Caco-2 (cell line): Measurements from ENCODE around the gene SLC25A10. TPM values are rescaled to one million over a fixed set of nuclear protein-coding genes. Genes with fewer than 3 reads are reported as not detected.

Experiments used
- BruUV-seq: library from RNA; stranded (reverse); fragments of 400-500 nt; replicated peaks from 2 replicates; lab custom pipeline; 2021; lab: Mats Ljungman, UMichigan
- CTCF ChIA-PET: fragments of 300-600 bp; sonication (Branson Sonifier 250); formaldehyde crosslinking; loops from one replicate; lab custom pipeline; 2022; ENCODE audit warnings: antibody characterized with exemption; lab: Charles Lee
- POLR2A ChIA-PET: fragments of 300-600 bp; sonication (Branson Sonifier 250); formaldehyde crosslinking; loops from one replicate; lab custom pipeline; 2022; ENCODE audit warnings: antibody characterized with exemption; lab: Charles Lee
- DNase-seq, 2 experiments: peaks; one replicate each; pipeline versions ENCODE4 v3.0.0 to v3.0.0-alpha.2; 2020 to 2022
- H3K27me3 ChIP-seq: replicated peaks from 2 replicates; pipeline ENCODE4 v1.6.0; 2011; ENCODE audit warnings: low read length; ENCODE audit not compliant: control insufficient read depth, insufficient read depth
- H3K36me3 ChIP-seq: 2 replicates; pipeline ENCODE4 v1.5.1; 2011; ENCODE audit warnings: low read length; ENCODE audit not compliant: control insufficient read depth, insufficient read depth
- H3K4me1 ChIP-seq: fragments of 250-450 bp; sonication (Bioruptor Pico); 2 replicates; pipeline ENCODE4 v1.5.1; 2020; ENCODE audit warnings: mild to moderate bottlenecking
- H3K4me3 ChIP-seq: 2 replicates; pipeline ENCODE4 v1.5.1; 2011; ENCODE audit warnings: low read depth, mild to moderate bottlenecking, control low read depth, low read length
- H3K9me3 ChIP-seq: fragments of 250-450 bp; sonication (Bioruptor Pico); 2 replicates; pipeline ENCODE4 v1.5.1; 2020; ENCODE audit warnings: mild to moderate bottlenecking, moderate library complexity
- H3K27ac Mint-ChIP-seq: one replicate; pipeline ENCODE4 v1.8.0; 2022; ENCODE audit warnings: mixed read lengths; ENCODE audit not compliant: unreplicated experiment
- H3K27me3 Mint-ChIP-seq: one replicate; pipeline ENCODE4 v1.8.0; 2022; ENCODE audit warnings: mixed read lengths; ENCODE audit not compliant: insufficient read depth, unreplicated experiment
- H3K36me3 Mint-ChIP-seq: one replicate; pipeline ENCODE4 v1.8.0; 2022; ENCODE audit warnings: mild to moderate bottlenecking, mixed read lengths; ENCODE audit not compliant: insufficient read depth, unreplicated experiment
- H3K4me1 Mint-ChIP-seq: one replicate; pipeline ENCODE4 v1.8.0; 2022; ENCODE audit warnings: low read depth, mixed read lengths; ENCODE audit not compliant: unreplicated experiment
- H3K4me3 Mint-ChIP-seq: one replicate; pipeline ENCODE4 v1.8.0; 2022; ENCODE audit warnings: mild to moderate bottlenecking, moderate library complexity, mixed read lengths; ENCODE audit not compliant: unreplicated experiment
- H3K9me3 Mint-ChIP-seq: one replicate; pipeline ENCODE4 v1.8.0; 2022; ENCODE audit warnings: mixed read lengths; ENCODE audit not compliant: unreplicated experiment
- intact Hi-C: fragments of 100-400 bp; cut with micrococcal nuclease; formaldehyde crosslinking; loops from one replicate; pipeline ENCODE4 v1.10.0; 2022; ENCODE audit not compliant: unreplicated experiment
- total RNA-seq: library from RNA; stranded (reverse); gene quantifications from 2 replicates; pipeline ENCODE4 v1.2.3, GENCODE V29; 2022
- TF ChIP-seq, protein P1 (sequence below), 2 experiments: fragments of 200-600 bp in 1 of 2; IDR thresholded peaks; 1 replicate in 1 of 2; 2 replicates in 1 of 2; pipeline versions ENCODE4 v1.5.1 to v1.8.0; 2011 to 2022; ENCODE audit warnings: antibody characterized with exemption in 1 of 2, control low read depth in 1 of 2, inconsistent platforms in 1 of 2, low read depth in 1 of 2, low read length in 1 of 2, mild to moderate bottlenecking in 1 of 2, moderate library complexity in 1 of 2; ENCODE audit not compliant: insufficient read depth in 1 of 2, severe bottlenecking in 1 of 2, unreplicated experiment in 1 of 2

The SLC25A10 gene
- total RNA-seq, 1 experiment from 2014 or later: 49.5 TPM

DNA sequence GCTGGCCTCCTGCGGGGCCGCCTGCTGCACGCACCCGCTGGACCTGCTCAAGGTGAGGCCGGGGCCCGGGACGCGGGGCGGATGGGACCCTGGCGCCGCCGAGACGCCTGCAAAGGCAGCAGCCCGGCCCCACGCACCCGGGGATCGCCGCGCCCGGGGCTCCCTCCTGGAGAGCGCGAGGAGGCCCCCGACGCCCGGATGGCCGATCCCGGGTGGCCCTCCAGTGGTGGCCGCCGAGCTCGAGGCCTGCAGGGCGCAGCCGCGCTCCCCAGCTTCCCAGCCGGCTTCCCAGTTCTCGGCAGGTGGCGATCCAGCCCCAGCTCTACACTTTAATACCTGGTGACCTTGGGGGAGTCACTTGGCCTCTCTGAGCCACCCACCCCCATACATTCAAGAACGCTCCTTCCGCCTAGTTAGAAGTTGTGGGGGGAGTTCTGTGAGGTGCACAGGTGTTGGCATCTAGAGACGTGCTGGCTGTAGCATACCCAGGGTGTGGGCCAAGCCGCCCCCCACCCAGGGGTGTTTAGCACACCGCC lies 452 bp downstream of the SLC25A10 start:
- POLR2A ChIA-PET: interaction anchor here (1.5 to 2.1 kb wide), 2 partner anchors 9 to 10 kb away, joined by 10 to 11 read pairs; partner anchors contain the start of gene MRPL12
- BruUV-seq: TSS peak; percentile 4

DNA sequence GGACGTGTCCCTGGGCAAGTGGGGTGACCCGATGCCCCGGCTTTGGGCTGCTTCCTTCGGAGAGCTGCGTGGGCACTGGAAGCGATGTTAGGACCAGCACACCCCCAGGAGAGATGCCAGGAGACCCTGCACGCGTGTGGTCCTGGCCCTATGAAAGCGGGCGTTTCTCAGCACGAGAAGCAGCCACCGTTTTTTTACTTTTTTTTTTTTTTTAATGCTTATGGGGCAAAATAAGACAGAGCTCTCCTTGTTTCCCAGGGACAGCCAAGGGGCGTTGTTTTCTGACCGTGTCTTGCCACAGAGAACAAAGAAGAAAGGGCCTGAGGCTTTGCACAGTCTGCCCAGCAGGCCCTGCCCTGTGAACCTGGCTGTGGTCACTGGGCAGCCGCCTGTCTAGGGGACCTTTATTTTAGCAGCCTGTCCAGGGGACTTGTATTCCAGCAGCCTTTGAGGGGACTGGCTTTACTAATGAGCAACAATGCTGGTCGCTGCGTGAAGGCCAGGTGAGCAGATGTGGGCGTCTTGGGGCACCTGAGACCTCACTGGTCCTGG lies 996 bp downstream of the SLC25A10 start:
- no peaks in the 10 kb centered on the region; the same call in none of the 2 replicates for H3K36me3 ChIP-seq
- Mint-ChIP-seq H3K36me3 (peaks cover 64% of the 10 kb centered on the region), H3K9me3 (no peaks in the 10 kb centered on the region), H3K27ac (peak overlapping the region; percentile 91), H3K4me1 (peaks cover 9% of the 10 kb centered on the region), H3K27me3 (no peaks in the 10 kb centered on the region), H3K4me3 (peak overlapping the region; percentile 98)
- H3K4me3 ChIP-seq: peak overlapping the region; percentile 65
- ChIA-PET CTCF (interaction anchor here (1.5 kb wide), 1 partner anchor 246 kb away, joined by 6 read pairs; no protein-coding TSS in a partner anchor), POLR2A (interaction anchor here (1.5 to 2.1 kb wide), 2 partner anchors 9 to 10 kb away, joined by 10 to 11 read pairs; partner anchors contain the start of gene MRPL12)
- BruUV-seq: no TSS peak
- H3K27me3 ChIP-seq: no peaks in the 10 kb centered on the region
- no peaks in the 10 kb centered on the region for H3K9me3 ChIP-seq
- peak in 1 of 2 experiments; percentile 37 for DNase-seq
- intact Hi-C loops: no loop called here
- TF ChIP-seq, protein P1, sequence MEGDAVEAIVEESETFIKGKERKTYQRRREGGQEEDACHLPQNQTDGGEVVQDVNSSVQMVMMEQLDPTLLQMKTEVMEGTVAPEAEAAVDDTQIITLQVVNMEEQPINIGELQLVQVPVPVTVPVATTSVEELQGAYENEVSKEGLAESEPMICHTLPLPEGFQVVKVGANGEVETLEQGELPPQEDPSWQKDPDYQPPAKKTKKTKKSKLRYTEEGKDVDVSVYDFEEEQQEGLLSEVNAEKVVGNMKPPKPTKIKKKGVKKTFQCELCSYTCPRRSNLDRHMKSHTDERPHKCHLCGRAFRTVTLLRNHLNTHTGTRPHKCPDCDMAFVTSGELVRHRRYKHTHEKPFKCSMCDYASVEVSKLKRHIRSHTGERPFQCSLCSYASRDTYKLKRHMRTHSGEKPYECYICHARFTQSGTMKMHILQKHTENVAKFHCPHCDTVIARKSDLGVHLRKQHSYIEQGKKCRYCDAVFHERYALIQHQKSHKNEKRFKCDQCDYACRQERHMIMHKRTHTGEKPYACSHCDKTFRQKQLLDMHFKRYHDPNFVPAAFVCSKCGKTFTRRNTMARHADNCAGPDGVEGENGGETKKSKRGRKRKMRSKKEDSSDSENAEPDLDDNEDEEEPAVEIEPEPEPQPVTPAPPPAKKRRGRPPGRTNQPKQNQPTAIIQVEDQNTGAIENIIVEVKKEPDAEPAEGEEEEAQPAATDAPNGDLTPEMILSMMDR (IDR thresholded peaks at IDR 0.05; ENCODE audit: insufficient read depth in 1 of 2, low read depth in 1 of 2, low read length in 1 of 2, severe bottlenecking in 1 of 2, unreplicated experiment in 1 of 2): no peak
- H3K4me1 ChIP-seq: peaks cover 31% of the 10 kb centered on the region

More for the DNA sequence above, 452 bp downstream of the SLC25A10 start:
- H3K36me3 Mint-ChIP-seq: peaks cover 67% of the 10 kb centered on the region
- peaks cover 9% of the 10 kb centered on the region for H3K4me1 Mint-ChIP-seq
- intact Hi-C loops: no loop called here
- peak overlapping the region; percentile 91 for H3K27ac Mint-ChIP-seq
- Histone ChIP-seq H3K4me1 (peaks cover 31% of the 10 kb centered on the region), H3K9me3 (no peaks in the 10 kb centered on the region), H3K36me3 (peaks cover 1% of the 10 kb centered on the region), H3K4me3 (peak overlapping the region; percentile 65), H3K27me3 (no peaks in the 10 kb centered on the region)
- CTCF ChIA-PET: interaction anchor here (0.5 to 1.5 kb wide), 3 partner anchors 9 to 490 kb away, joined by 3 to 6 read pairs (median 5); partner anchors contain the start of genes CEP131 and MRPL12
- TF ChIP-seq, protein P1 (IDR thresholded peaks at IDR 0.05; ENCODE audit: insufficient read depth in 1 of 2, low read depth in 1 of 2, low read length in 1 of 2, severe bottlenecking in 1 of 2, unreplicated experiment in 1 of 2): peak in 1 of 2 experiments; percentile 34
- no peaks in the 10 kb centered on the region for H3K9me3 Mint-ChIP-seq
- DNase-seq: peak; percentile 61 to 79
- H3K4me3 Mint-ChIP-seq: peak overlapping the region; percentile 98
- no peaks in the 10 kb centered on the region for H3K27me3 Mint-ChIP-seq

DNA sequence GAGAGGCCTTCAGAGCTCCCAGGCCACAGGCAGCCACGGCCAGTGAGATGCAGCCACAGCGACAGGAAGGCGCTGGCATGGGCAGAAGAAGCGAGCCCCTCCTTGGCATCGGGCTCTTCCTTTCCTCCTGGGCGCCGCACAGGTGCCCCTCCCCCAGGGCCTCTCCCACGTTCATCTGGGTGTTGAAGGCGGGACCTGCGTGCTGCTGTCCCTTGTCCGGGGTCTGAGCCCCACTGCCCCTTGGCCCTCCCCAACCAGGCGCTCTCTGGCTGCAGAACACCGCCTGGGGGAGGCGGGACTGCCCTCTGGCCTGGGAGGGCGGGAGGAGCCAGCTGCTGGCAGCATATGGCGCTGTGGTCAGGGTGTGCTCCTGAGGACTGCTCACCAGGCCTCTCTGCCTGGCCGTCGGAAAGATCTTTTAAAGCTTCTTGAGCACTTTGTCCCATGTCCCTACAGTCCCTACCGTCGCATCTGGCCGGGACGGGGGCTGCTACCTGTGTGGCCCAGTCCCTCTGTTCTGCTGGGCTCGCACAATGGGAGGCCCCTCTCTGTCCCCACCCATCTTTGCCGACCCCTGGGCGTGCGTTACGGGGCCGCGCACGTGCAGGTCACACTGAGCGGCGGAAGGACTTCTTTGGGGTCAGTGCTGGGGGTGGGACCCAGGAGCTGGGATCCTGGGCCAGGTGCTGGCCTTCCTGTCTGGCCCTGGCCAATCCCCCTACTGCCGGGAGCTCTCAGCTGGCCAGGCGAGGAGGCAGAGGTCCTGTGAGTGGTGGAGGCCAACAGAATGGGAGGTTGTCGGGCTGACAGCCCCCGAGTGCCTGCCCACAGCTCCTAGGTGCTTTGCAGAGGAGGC lies 1.7 kb downstream of the SLC25A10 start:
- CTCF ChIA-PET: interaction anchor here (1.5 kb wide), 1 partner anchor 246 kb away, joined by 6 read pairs; no protein-coding TSS in a partner anchor
- no TSS peak for BruUV-seq
- peaks cover 9% of the 10 kb centered on the region for H3K4me1 Mint-ChIP-seq

More for the DNA sequence above, 1.7 kb downstream of the SLC25A10 start:
- TF ChIP-seq, protein P1 (IDR thresholded peaks at IDR 0.05; ENCODE audit: insufficient read depth in 1 of 2, low read depth in 1 of 2, low read length in 1 of 2, severe bottlenecking in 1 of 2, unreplicated experiment in 1 of 2): no peak
- Mint-ChIP-seq H3K27me3 (no peaks in the 10 kb centered on the region), H3K27ac (peak overlapping the region; percentile 91), H3K36me3 (peaks cover 65% of the 10 kb centered on the region), H3K9me3 (no peaks in the 10 kb centered on the region), H3K4me3 (peak overlapping the region; percentile 98)
- intact Hi-C loops: no loop called here
- POLR2A ChIA-PET: interaction anchor here (0.7 to 1.5 kb wide), 2 partner anchors 8 to 11 kb away, joined by 4 to 10 read pairs; partner anchors contain the start of gene MRPL12
- no peaks in the 10 kb centered on the region for H3K9me3 ChIP-seq
- peak overlapping the region; percentile 65 for H3K4me3 ChIP-seq
- H3K36me3 ChIP-seq: no peaks in the 10 kb centered on the region; the same call in none of the 2 replicates
- no peaks in the 10 kb centered on the region for H3K27me3 ChIP-seq
- DNase-seq: peak in 1 of 2 experiments; percentile 54
- H3K4me1 ChIP-seq: peaks cover 31% of the 10 kb centered on the region
